Stimulated activated effector memory CD8-positive, alpha-beta T cell treated with anti-CD3 and anti-CD28 coated beads, Interleukin-12 subunit alpha, Interleukin-12 subunit beta, amount 100 ng/mL, for 72 hours (primary cell): Measurements from ENCODE around the gene WFDC12.

Source experiments
- ATAC-seq: fragments of 150-1000 bp; cut with Tn5 transposase; 2 replicates; pipeline ENCODE4 v1.10.0; 2021
- DNase-seq, 2 donors: peaks; one replicate each; pipeline ENCODE4 v3.0.0; 2021 to 2022; ENCODE audit warnings: low spot score in 2 of 2
- H3K27ac Mint-ChIP-seq: one replicate; pipeline ENCODE4 v1.8.0; 2022; ENCODE audit warnings: mild to moderate bottlenecking, mixed read lengths
- H3K36me3 Mint-ChIP-seq: one replicate; pipeline ENCODE4 v1.8.0; 2022; ENCODE audit warnings: mild to moderate bottlenecking, mixed read lengths
- H3K4me1 Mint-ChIP-seq: one replicate; pipeline ENCODE4 v1.8.0; 2022; ENCODE audit warnings: mixed read lengths
- H3K4me3 Mint-ChIP-seq: one replicate; pipeline ENCODE4 v1.8.0; 2022; ENCODE audit warnings: mild to moderate bottlenecking, mixed read lengths
- H3K9me3 Mint-ChIP-seq: one replicate; pipeline ENCODE4 v1.8.0; 2022; ENCODE audit warnings: mixed read lengths

Gene WFDC12

DNA sequence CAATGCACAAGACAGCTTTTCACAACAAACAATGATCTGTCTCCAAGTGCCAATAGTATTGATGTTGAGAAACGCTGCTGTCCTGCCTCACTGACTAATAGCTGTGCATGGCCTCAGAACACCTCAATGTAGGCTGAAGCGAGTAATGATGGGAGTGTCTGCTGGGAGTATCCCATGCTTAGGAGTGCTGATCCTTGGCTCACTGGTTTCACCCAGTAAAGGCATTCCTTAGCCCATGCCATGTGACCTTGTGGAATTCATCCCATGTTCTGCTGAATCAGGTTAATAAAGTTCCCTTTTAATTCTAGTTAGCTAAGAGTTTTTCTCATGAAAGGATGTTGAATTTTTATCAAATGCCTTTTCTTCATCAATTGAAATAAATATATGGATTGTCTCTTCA lies 3.8 kb upstream of the WFDC12 start:
- H3K27ac Mint-ChIP-seq, result no peak overlapping the region
- H3K36me3 Mint-ChIP-seq, result no peaks in the 10 kb centered on the region
- ATAC-seq (no peak), DNase-seq (no peak)
- no peak overlapping the region for H3K4me3 Mint-ChIP-seq
- H3K9me3 Mint-ChIP-seq, result no peaks in the 10 kb centered on the region
- H3K4me1 Mint-ChIP-seq, result no peaks in the 10 kb centered on the region

GRCh38 chr20:45121388-45121787 lies 2.9 kb downstream of the WFDC12 start:
- Mint-ChIP-seq H3K4me3 (no peak overlapping the region), H3K9me3 (no peaks in the 10 kb centered on the region), H3K36me3 (no peaks in the 10 kb centered on the region), H3K27ac (no peak overlapping the region), H3K4me1 (peaks cover 4% of the 10 kb centered on the region)
- ATAC-seq (peak; percentile 37), DNase-seq (no peak)

DNA sequence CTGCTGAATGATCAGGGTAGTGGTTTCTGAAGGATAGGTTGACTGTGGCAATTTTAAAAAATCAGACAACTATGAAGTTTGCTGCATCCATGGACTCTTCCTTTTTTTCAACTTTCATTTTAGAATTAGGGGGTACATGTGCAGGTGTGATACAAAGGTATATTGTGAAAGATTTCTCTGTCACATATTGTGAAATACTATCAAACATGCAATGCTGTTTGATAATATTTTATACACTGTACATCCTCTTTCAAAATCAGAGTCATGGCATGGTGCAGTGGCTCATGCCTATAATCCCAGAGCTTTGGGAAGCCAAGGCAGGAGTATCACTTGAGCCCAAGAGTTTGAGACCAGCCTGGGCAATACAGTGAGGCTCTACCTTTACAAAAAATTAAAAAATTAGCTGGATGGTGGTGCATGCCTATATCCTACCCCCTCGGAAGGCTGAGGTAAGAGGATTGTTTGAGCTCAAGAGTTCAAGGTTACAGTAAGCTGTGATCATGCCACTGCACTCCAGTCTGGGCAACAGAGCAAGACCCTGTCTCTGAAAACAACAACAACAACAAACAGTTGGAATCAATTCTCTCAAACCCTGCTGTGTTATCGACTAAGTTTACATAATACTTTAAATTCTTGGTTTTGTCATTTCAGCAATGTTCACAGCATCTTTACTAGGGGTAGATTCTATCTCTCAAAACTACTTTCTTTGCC lies 4.6 kb downstream of the WFDC12 start:
- DNase-seq (no peak), ATAC-seq (no peak)
- no peak overlapping the region for H3K27ac Mint-ChIP-seq
- H3K36me3 Mint-ChIP-seq, result no peaks in the 10 kb centered on the region
- H3K4me1 Mint-ChIP-seq, result peaks cover 21% of the 10 kb centered on the region
- no peaks in the 10 kb centered on the region for H3K9me3 Mint-ChIP-seq
- H3K4me3 Mint-ChIP-seq, result no peak overlapping the region

DNA sequence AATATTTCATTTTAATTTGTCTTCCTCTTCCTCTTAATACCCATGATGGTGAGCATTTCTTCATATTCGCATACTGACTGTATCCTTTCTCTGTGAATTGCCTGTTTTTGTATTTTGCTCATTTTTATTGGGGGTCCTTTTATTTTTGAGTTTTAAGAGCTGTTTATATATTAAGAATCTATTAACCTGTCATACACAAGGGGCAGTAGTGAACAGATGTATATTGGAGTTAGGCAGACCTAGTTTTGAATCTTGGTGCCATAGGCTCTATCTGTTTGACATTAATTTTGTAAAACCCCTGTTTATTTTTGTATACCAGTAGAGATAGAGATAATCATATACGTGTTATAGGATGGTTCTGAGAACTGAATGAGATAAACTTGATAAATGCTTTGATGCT lies 6.2 kb downstream of the WFDC12 start:
- DNase-seq (no peak), ATAC-seq (no peak)
- H3K4me3 Mint-ChIP-seq, result no peak overlapping the region
- H3K27ac Mint-ChIP-seq, result no peak overlapping the region
- no peaks in the 10 kb centered on the region for H3K9me3 Mint-ChIP-seq
- no peaks in the 10 kb centered on the region for H3K36me3 Mint-ChIP-seq
- H3K4me1 Mint-ChIP-seq, result peaks cover 30% of the 10 kb centered on the region

DNA sequence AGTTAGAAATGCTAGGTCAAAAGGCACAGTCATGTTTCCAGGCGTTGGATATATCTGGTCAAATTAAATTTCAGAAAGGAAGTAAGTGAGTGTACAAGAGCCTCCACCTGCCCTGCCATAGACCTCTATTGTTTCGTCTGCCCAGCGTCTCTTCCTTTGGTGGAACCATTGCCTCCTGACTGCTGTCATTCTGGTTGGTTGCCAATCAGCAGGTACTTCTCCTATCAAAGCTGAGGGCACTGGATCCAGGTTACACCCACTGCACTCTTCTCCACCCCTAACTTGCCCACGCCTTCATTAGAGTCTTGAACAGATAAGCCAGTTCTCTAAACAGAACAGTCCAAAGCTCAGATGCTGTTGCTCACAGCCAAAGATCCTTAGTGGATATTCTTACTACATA lies 6.7 kb downstream of the WFDC12 start:
- H3K36me3 Mint-ChIP-seq, result no peaks in the 10 kb centered on the region
- H3K9me3 Mint-ChIP-seq, result no peaks in the 10 kb centered on the region
- no peak for DNase-seq
- no peak for ATAC-seq
- H3K4me1 Mint-ChIP-seq, result peaks cover 30% of the 10 kb centered on the region
- no peak overlapping the region for H3K27ac Mint-ChIP-seq
- no peak overlapping the region for H3K4me3 Mint-ChIP-seq

- Mint-ChIP-seq H3K36me3 (no peaks in the 10 kb centered on the region), H3K27ac (no peak overlapping the region), H3K4me1 (peaks cover 30% of the 10 kb centered on the region), H3K4me3 (peak overlapping the region; percentile 58), H3K9me3 (no peaks in the 10 kb centered on the region)
- peak in 1 of 2 donors; percentile 39 for DNase-seq
- ATAC-seq, result peak; percentile 71
These were observed 8.4 kb downstream of the WFDC12 start for GRCh38 chr20:45115829-45116228.

DNA sequence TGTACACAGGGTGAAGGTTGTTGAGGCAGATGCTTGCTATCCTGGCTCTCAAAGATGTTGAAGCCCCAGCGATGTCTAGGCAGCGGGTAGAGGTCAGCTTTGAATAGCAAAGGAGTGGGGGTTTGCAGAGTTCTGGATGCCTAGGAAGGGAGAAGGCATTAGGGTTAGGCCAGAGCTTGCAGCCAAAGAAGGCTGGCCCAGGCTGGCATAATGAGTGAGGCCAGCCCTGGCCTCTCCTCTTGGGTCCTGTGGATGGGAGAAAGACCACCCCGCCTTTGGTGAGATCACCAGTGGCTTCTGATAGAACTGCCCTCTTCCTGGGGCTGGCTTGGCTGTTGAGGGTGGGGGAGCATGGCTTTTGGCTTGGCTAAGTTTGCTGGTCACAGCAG lies 8.9 kb downstream of the WFDC12 start:
- Mint-ChIP-seq H3K4me3 (peak overlapping the region; percentile 58), H3K36me3 (no peaks in the 10 kb centered on the region), H3K9me3 (no peaks in the 10 kb centered on the region), H3K27ac (no peak overlapping the region), H3K4me1 (peaks cover 30% of the 10 kb centered on the region)
- DNase-seq, result peak in 1 of 2 donors; percentile 33
- no peak for ATAC-seq

DNA sequence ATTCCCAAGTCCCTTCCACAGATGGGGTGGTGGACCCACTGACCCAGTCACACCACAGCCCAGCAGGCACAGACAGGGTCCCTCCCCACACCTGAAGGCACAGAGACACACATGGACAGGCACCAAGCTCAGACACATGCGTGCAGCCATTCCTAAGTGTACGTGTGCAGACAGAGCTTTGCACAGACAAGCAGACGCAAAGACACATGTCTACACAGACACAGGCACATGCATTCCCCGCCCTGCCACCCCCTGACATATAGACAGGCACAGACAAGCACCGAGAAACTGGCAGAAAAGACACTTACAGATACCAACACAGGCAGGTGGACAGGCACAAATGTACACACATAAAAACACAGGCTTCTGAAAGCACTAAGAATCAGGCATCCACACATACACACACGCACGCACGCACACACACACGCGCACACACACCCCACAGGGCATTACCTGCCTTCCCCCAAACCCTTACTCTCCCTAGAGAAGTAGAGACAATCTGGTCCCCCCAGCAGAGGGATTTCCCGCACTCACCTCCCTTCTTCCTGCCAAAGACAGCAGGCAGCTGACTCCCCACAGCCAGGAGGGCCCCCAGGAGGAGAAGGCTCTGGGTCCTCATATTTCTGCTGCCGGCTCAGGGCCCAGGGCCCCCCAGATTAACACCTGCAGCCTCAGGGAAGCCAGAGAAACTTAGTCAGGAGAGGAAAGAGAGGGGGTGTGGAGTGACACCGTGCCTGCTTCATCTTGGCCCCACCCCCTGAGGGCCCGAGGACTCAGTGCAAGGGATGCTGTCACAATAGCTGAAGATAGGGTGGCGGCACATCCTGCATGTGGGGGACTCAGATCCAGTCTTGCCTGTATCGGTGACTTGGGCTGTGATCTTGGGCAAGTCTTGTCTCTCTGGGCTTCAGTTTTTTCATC lies 9.5 kb downstream of the WFDC12 start, which contains the start of gene WFDC5:
WFDC5 (minus strand) TSS at position 710 of the 921 bp plus-strand sequence; CDS start at position 619, 91 bp downstream.
- peaks cover 30% of the 10 kb centered on the region for H3K4me1 Mint-ChIP-seq
- DNase-seq, result peak in 1 of 2 donors; percentile 50
- ATAC-seq, result peak; percentile 86
- H3K4me3 Mint-ChIP-seq, result peak within 1 kb of the TSS; percentile 58
- H3K27ac Mint-ChIP-seq, result peak within 1 kb of the TSS; percentile 18
- no peaks in the 10 kb centered on the region for H3K36me3 Mint-ChIP-seq
- no peaks in the 10 kb centered on the region for H3K9me3 Mint-ChIP-seq

- ATAC-seq, result no peak
- Mint-ChIP-seq H3K4me1 (peaks cover 30% of the 10 kb centered on the region), H3K9me3 (no peaks in the 10 kb centered on the region), H3K27ac (peak overlapping the region; percentile 18), H3K4me3 (peak overlapping the region; percentile 58), H3K36me3 (no peaks in the 10 kb centered on the region)
- DNase-seq, result peak in 1 of 2 donors; percentile 17
These were observed 10.4 kb downstream of the WFDC12 start for GRCh38 chr20:45113865-45114264.

GRCh38 chr20:45112754-45113153 lies 11.5 kb downstream of the WFDC12 start:
- peaks cover 30% of the 10 kb centered on the region for H3K4me1 Mint-ChIP-seq
- DNase-seq (no peak), ATAC-seq (no peak)
- peak overlapping the region; percentile 32 for H3K4me3 Mint-ChIP-seq
- no peaks in the 10 kb centered on the region for H3K9me3 Mint-ChIP-seq
- H3K36me3 Mint-ChIP-seq, result no peaks in the 10 kb centered on the region
- no peak overlapping the region for H3K27ac Mint-ChIP-seq

DNA sequence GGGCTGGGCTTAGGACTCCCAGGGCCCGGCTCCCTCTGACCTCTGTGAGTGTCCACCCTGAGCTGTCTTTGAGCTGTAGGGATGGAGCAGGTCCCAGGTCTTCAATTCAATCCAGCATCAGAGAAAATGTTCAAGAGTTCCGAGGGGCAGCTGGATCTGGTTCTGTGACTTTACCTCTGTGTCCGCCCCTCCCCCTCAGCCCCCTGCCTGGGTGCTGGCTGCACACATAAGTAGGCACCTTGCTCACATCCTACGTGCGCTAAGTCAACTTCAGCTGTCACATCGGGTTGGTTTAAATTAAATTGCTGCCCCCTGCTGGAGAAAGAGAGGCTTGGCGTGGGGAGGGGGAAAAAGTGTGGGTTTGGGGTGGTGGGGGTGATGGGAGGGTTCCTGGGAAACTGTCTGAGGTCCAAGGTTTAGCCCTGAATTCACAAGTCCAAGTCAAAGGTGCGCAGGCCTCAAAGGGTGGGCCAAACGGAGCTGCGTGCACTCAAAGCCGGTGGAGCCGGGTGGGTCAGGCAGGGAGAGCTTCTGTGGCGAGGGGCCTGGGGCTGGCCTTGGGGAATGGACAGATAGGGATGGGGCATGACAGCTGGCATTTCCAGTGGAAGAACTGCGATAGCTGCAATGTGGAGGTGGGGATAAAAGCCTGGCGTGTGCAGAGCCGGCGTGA lies 12.3 kb downstream of the WFDC12 start:
- Mint-ChIP-seq H3K36me3 (no peaks in the 10 kb centered on the region), H3K9me3 (no peaks in the 10 kb centered on the region), H3K27ac (no peak overlapping the region), H3K4me1 (peaks cover 30% of the 10 kb centered on the region), H3K4me3 (no peak overlapping the region)
- DNase-seq (peak in 1 of 2 donors; percentile 51), ATAC-seq (no peak)

DNA sequence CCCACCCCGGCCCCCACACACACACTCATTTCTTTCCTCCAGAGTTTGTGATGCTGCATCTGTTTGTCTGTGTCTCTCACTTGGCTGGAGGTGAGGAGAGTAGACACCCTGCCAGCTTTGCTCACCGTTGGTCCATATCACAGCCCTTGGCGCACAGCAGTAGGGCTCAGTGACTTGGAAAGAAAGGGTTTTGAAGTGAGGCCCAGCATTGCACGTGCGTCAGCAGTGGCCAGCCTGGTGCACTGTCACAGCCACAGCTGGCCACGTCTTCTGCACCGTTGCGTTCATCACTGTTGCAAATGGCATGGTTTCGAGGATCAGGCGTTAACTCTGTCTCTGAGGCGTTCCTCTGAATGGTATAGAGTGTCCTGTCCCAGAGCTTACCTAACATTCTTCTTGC lies 13.0 kb downstream of the WFDC12 start:
- no peak for ATAC-seq

DNA sequence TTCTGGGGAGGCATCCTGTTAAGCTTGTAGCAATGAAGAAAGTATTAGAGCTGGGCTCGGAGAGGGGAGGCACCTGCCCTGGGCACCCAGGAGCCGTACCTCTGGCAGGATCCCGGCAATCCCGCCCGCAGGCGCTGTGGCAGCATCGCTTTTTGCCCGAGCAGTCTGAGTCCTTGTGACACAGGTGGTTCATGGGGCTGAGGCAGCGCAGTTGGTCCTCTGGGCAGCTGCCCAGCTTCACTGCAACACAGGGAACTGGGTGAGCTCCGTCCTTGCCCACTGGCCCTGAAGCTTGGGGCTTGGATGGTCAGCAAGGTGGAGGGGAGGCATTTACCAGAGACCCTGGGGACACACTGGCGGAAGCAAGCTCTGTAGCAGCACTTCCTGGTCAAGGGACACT lies 14.0 kb downstream of the WFDC12 start:
- Mint-ChIP-seq H3K9me3 (no peaks in the 10 kb centered on the region), H3K4me1 (peaks cover 15% of the 10 kb centered on the region), H3K4me3 (no peak overlapping the region), H3K27ac (no peak overlapping the region), H3K36me3 (no peaks in the 10 kb centered on the region)
- DNase-seq (no peak), ATAC-seq (no peak)

More for the DNA sequence above, 13.0 kb downstream of the WFDC12 start:
- Mint-ChIP-seq H3K4me3 (no peak overlapping the region), H3K36me3 (no peaks in the 10 kb centered on the region), H3K27ac (no peak overlapping the region), H3K4me1 (peaks cover 24% of the 10 kb centered on the region), H3K9me3 (no peaks in the 10 kb centered on the region)
- peak in 1 of 2 donors; percentile 28 for DNase-seq

DNA sequence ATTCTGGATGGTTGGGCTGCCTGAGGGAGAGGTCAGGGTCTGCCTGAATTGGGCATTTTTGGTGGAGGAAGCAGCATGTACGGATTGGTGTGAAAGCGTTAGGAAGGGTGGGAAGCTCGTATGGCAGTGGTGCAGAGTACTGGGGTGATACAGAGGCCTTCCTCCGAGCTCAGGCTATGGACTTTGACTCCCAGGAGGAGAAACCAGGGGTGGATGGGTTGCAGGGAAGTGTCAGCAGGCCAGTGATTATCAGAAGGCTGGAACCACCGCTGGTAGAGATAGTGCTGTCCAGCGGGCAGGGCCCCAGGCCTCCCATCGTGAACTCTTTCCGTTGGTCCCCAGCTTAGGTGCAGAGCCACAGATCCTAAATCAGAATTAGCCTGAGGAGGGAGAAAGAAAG lies 14.6 kb downstream of the WFDC12 start:
- Mint-ChIP-seq H3K36me3 (no peaks in the 10 kb centered on the region), H3K27ac (no peak overlapping the region), H3K4me1 (peaks cover 8% of the 10 kb centered on the region), H3K4me3 (no peak overlapping the region), H3K9me3 (no peaks in the 10 kb centered on the region)
- no peak for ATAC-seq
- DNase-seq, result peak in 1 of 2 donors; percentile 45

DNA sequence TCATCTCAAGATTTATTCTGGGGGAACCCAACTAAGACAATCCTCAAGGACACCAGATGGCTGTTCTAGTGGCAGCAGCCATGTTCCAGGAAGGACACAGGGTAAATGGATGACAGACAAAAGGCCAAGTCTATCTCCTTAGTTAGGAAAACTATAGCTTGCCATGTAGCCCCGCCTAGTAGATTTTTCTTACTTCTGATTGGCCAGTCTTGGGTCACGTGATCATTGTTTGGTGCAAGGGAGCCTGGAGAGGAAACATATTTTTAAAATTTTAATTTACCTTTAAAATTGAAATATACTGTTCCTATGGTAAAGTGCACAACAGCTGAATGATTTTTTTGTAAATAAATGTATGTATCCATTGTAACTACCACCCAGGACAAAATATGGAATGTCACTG lies 18.9 kb downstream of the WFDC12 start:
- Mint-ChIP-seq H3K4me3 (no peak overlapping the region), H3K9me3 (no peaks in the 10 kb centered on the region), H3K4me1 (peaks cover 8% of the 10 kb centered on the region), H3K36me3 (no peaks in the 10 kb centered on the region), H3K27ac (no peak overlapping the region)
- DNase-seq, result no peak
- no peak for ATAC-seq
